ENCODE measurements around the gene PGM3.
A peak's percentile ranks its signal among the peaks of the same experiment; 100 is the strongest.

PGM3 gene

GRCh38 chr6:83183082-83183828, 9.8 kb downstream of the PGM3 start:
- DNase-seq = peak; percentile 31 to 62

DNA sequence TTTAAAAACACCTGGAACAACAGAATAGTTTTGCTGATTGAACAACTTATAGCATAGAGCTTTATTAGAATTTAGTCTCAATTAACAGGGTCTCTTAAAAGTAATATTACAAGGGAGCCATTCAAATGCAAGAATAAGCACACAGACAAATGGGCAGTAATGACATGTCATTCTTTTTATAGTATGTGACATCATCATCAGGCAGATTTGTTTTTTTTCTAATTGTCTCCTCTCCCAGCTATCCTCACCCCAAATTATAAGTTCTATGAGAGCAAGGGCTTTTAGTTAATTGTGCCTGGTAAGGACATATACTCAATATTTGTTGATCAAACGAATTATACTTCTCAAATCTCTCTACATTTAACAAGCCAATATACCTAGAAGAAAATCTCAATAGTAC, 11.0 kb downstream of the PGM3 start:
- DNase-seq = no peak

DNA sequence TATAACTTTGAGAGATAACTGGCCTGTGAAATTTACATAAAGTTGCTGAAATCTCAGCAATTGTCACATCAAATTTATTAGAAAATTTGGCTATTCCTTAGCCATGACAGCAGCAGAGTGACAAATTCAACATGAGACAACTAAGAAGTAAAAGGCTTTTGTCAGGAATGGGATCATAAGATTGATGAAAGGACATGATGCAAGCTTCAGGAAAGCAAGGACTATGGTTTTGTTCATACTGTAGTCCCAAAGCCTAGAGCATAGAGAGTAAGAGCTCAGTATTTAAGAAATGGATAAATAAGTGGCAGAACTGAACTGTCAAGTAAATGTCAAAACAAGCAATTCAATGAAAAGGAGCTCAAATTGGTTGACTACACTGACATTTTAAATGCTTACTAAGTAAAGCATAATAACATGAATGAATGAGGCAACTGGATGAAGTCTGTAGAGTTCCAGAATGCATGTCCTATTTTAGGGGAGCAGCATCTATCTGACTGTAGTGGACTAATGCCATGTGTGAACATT, 12.6 kb downstream of the PGM3 start:
- no peak for DNase-seq

GRCh38 chr6:83176246-83176645, 16.8 kb downstream of the PGM3 start:
- DNase-seq = no peak

DNA sequence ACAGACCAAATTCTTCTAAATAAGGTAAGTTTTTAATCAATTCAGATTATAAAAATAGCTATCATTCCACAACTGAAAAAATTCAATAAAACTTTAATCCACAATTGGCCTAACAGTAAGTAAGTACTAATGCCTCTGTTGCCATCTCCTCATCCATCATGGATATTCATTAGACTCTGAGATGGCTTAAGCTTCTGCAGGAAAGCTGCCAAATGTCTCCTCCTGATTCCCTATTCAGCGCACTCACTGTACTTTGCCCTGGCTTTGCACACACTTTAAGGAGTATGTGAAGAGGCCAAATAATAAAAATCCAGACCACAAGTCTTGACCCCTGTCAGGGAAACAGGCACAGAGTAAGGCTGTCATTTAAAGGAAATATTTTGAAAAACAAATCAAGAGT, 23.6 kb downstream of the PGM3 start:
- no peak for DNase-seq

GRCh38 chr6:83169106-83169505, 24.0 kb downstream of the PGM3 start:
- DNase-seq = no peak

- DNase-seq = no peak
Observed at GRCh38 chr6:83168556-83168955, 24.5 kb downstream of the PGM3 start.

- no peak for DNase-seq
Observed at GRCh38 chr6:83167726-83168278, 25.3 kb downstream of the PGM3 start.

DNA sequence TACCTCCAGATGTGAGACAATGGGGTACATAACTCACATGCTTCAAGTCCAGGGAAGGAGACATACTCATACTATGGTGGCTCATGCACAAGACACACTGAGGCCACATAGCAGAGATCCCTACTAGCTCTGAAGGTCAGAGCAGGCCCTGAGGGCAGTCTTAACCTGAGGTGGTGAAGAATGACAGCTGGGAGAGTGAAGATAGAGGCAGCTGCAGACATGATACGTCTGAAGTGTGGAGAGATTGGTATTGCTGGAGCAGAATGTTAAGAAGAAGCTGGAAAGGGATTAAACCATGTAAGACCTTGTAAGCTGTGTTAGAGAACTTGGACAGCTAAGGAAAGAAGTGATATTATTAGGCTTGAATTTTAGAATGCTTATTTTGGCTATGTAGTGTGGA, 32.9 kb downstream of the PGM3 start:
- no peak for DNase-seq

GRCh38 chr6:83155794-83156193, 37.3 kb downstream of the PGM3 start:
- no peak for DNase-seq

- no peak for DNase-seq
Observed at GRCh38 chr6:83153883-83154521, 39.1 kb downstream of the PGM3 start.

GRCh38 chr6:83152913-83153312, 40.2 kb downstream of the PGM3 start:
- DNase-seq = no peak

DNA sequence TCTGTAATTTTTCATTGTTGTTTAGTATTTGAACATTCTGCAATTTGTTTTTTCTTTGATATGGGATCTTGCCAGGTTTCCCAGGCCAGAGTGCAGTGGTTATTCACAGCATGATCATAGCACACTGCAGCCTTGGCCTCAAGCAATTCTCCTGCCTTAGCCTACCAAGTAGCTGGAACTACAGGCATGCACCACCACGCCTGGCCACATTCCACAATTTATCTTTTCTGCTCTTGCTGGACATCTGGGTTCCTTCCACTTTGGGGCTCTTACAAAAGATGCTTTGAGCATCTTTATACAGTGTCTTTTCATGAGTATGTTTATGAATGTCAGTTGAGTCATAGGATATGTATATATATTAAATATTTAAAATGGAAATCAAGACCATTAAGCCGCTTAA, 42.0 kb downstream of the PGM3 start:
- DNase-seq = no peak

- no peak for DNase-seq
Observed at GRCh38 chr6:83138758-83139157, 54.3 kb downstream of the PGM3 start.

GRCh38 chr6:83138118-83138722, 54.8 kb downstream of the PGM3 start:
- DNase-seq = no peak

GRCh38 chr6:83132121-83132520, 60.9 kb downstream of the PGM3 start:
- no peak for DNase-seq

- DNase-seq = no peak
Observed at GRCh38 chr6:83127976-83128375, 65.1 kb downstream of the PGM3 start.

- no peak for DNase-seq
Observed at GRCh38 chr6:83127258-83127657, 65.8 kb downstream of the PGM3 start.

DNA sequence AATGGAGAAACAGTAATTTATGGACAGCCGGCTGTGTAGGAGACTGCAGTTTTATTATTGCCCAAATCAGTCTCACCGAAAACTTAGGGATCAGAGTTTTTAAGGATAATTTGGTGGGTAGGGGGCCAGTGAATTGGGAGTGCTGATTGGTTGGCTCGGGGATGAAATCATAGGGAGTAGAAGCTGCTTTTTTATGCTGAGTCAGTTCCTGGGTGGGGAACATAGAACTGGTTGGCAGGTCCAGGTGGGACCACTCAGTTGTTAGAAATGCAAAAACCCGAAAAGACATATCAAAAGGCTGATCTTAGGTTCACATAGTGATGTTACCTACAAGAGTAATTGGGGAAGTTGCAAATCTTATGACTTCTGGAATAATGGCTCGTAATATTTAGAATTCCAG, 66.3 kb downstream of the PGM3 start:
- DNase-seq = no peak

GRCh38 chr6:83126223-83126622, 66.8 kb downstream of the PGM3 start:
- no peak for DNase-seq

GRCh38 chr6:83125425-83125824, 67.6 kb downstream of the PGM3 start:
- DNase-seq = no peak

- DNase-seq = no peak
Observed at GRCh38 chr6:83124553-83124952, 68.5 kb downstream of the PGM3 start.

- DNase-seq = no peak
Observed at GRCh38 chr6:83119742-83120300, 73.2 kb downstream of the PGM3 start.

GRCh38 chr6:83117802-83118201, 75.3 kb downstream of the PGM3 start:
- no peak for DNase-seq
